Upper lobe of right lung (tissue), 1 donor: ENCODE results near the gene ZBTB7C. TPM values are rescaled to one million over a fixed set of nuclear protein-coding genes. Genes with fewer than 3 reads are reported as not detected.

Experiments
- ATAC-seq: fragments of 200-7000 bp; cut with Tn5 transposase; one replicate; pipeline ENCODE4 v1.9.1; 2020; ENCODE audit warnings: mild to moderate bottlenecking, moderate library complexity
- DNase-seq: peaks from one replicate; pipeline ENCODE4 v3.0.0-alpha.2; 2020
- H3K27ac ChIP-seq: fragments of 200-600 bp; one replicate; pipeline ENCODE4 v1.8.0; 2022
- H3K27me3 ChIP-seq: fragments of 200-600 bp; one replicate; pipeline ENCODE4 v1.8.0; 2022; ENCODE audit warnings: mild to moderate bottlenecking
- H3K36me3 ChIP-seq: fragments of 200-600 bp; one replicate; pipeline ENCODE4 v1.8.0; 2022
- H3K4me1 ChIP-seq: fragments of 200-600 bp; one replicate; pipeline ENCODE4 v1.8.0; 2022
- H3K4me3 ChIP-seq: fragments of 200-600 bp; one replicate; pipeline ENCODE4 v1.8.0; 2022; ENCODE audit warnings: mild to moderate bottlenecking
- H3K9me3 ChIP-seq: fragments of 200-600 bp; one replicate; pipeline ENCODE4 v1.8.0; 2022
- CTCF ChIP-seq: fragments of 200-600 bp; IDR thresholded peaks from one replicate; pipeline ENCODE4 v1.8.0; 2022; ENCODE audit warnings: antibody characterized with exemption
- intact Hi-C: fragments of 100-400 bp; cut with DNase I; formaldehyde crosslinking; loops from one replicate; pipeline ENCODE4 v1.11.0; 2022
- total RNA-seq: library from RNA; stranded (reverse); fragmentation: NEBNext Ultra II Directional; extraction: Animal tissue kit (Norgen Biotek cat#: 25700); gene quantifications from one replicate; pipeline ENCODE4 v1.2.1, GENCODE V29; 2021
- donor health status: DM: no; HTN: yes; CAD: no; lungs with severe emphysema.

Gene ZBTB7C
- total RNA-seq, 1 donor from 2014 or later, result 17.7 TPM

GRCh38 chr18:48326901-48327675 lies 82.1 kb downstream of the ZBTB7C start:
- Histone ChIP-seq H3K4me3 (no peak overlapping the region), H3K27ac (no peak overlapping the region), H3K4me1 (no peaks in the 10 kb centered on the region), H3K36me3 (no peaks in the 10 kb centered on the region), H3K9me3 (no peaks in the 10 kb centered on the region), H3K27me3 (no peaks in the 10 kb centered on the region)
- no peak for TF ChIP-seq CTCF
- intact Hi-C loops, result no loop called here
- peak; percentile 52 for ATAC-seq
- peak; percentile 46 for DNase-seq

GRCh38 chr18:48325115-48325665 lies 84.0 kb downstream of the ZBTB7C start:
- DNase-seq (no peak), ATAC-seq (no peak)
- Histone ChIP-seq H3K4me1 (peaks cover 5% of the 10 kb centered on the region), H3K4me3 (no peak overlapping the region), H3K9me3 (no peaks in the 10 kb centered on the region), H3K27me3 (no peaks in the 10 kb centered on the region), H3K36me3 (no peaks in the 10 kb centered on the region), H3K27ac (no peak overlapping the region)
- intact Hi-C loops, result no loop called here
- TF ChIP-seq CTCF, result no peak

GRCh38 chr18:48324651-48325050 lies 84.5 kb downstream of the ZBTB7C start:
- H3K27me3 ChIP-seq, result no peaks in the 10 kb centered on the region
- ATAC-seq, result no peak
- no peak for TF ChIP-seq CTCF

GRCh38 chr18:48323151-48323550 lies 86.0 kb downstream of the ZBTB7C start:
- ATAC-seq (no peak), DNase-seq (no peak)
- intact Hi-C loops, result no loop called here
- no peak for TF ChIP-seq CTCF
- Histone ChIP-seq H3K4me1 (peaks cover 8% of the 10 kb centered on the region), H3K36me3 (no peaks in the 10 kb centered on the region), H3K4me3 (no peak overlapping the region), H3K9me3 (no peaks in the 10 kb centered on the region), H3K27me3 (no peaks in the 10 kb centered on the region), H3K27ac (no peak overlapping the region)

More at GRCh38 chr18:48324651-48325050, 84.5 kb downstream of the ZBTB7C start:
- intact Hi-C loops, result no loop called here
- Histone ChIP-seq H3K4me1 (peaks cover 8% of the 10 kb centered on the region), H3K36me3 (no peaks in the 10 kb centered on the region), H3K4me3 (no peak overlapping the region), H3K27ac (no peak overlapping the region), H3K9me3 (no peaks in the 10 kb centered on the region)
- peak; percentile 44 for DNase-seq

- no peak overlapping the region for H3K4me3 ChIP-seq
- no peaks in the 10 kb centered on the region for H3K9me3 ChIP-seq
- peak; percentile 44 for DNase-seq
- intact Hi-C loops, result no loop called here
- no peaks in the 10 kb centered on the region for H3K27me3 ChIP-seq
- H3K27ac ChIP-seq, result no peak overlapping the region
- peaks cover 8% of the 10 kb centered on the region for H3K4me1 ChIP-seq
- TF ChIP-seq CTCF, result no peak
- no peaks in the 10 kb centered on the region for H3K36me3 ChIP-seq
- no peak for ATAC-seq
Observed at GRCh38 chr18:48321536-48321935, 87.6 kb downstream of the ZBTB7C start.
